H1 (cell line): ENCODE measurements around the gene CCNL2. TPM values are rescaled to one million over a fixed set of nuclear protein-coding genes. Genes with fewer than 3 reads are reported as not detected.

Experiments used
- BACH1 ChIP-seq: IDR thresholded peaks from 2 replicates; pipeline ENCODE4 v1.6.1; 2012; ENCODE audit warnings: low read length, improper control_type of control experiment
- CEBPB ChIP-seq: IDR thresholded peaks from 2 replicates; pipeline ENCODE4 v1.6.1; 2012; ENCODE audit warnings: low read depth, low read length
- HDAC2 ChIP-seq, 2 experiments: fragments of 300-600 bp in 1 of 2; sonication (generic) in 1 of 2; IDR thresholded peaks; 2 replicates each; pipeline ENCODE4 v1.6.1; 2011 to 2012; ENCODE audit warnings: low read depth in 2 of 2, low read length in 2 of 2, mild to moderate bottlenecking in 2 of 2, moderate library complexity in 2 of 2, borderline replicate concordance in 1 of 2, inconsistent platforms in 1 of 2
- KDM1A ChIP-seq: fragments of 200-600, 300-600 bp; sonication (generic); IDR thresholded peaks from 2 replicates; pipeline ENCODE4 v1.7.1; 2016; ENCODE audit warnings: mild to moderate bottlenecking, low read length, borderline replicate concordance
- KDM4A ChIP-seq: IDR thresholded peaks from one replicate; pipeline ENCODE4 v1.7.1; 2012; ENCODE audit warnings: low read depth, mild to moderate bottlenecking, moderate library complexity, low read length, inconsistent platforms; ENCODE audit not compliant: severe bottlenecking
- MAFK ChIP-seq: IDR thresholded peaks from 2 replicates; pipeline ENCODE4 v1.6.1; 2012; ENCODE audit warnings: low read depth, mild to moderate bottlenecking, improper control_type of control experiment, low read length
- RXRA ChIP-seq: IDR thresholded peaks from 2 replicates; pipeline ENCODE4 v1.6.1; 2011; ENCODE audit warnings: low read depth, mild to moderate bottlenecking, low read length, moderate library complexity; ENCODE audit not compliant: insufficient read depth
- SP1 ChIP-seq: IDR thresholded peaks from 2 replicates; pipeline ENCODE4 v1.6.1; 2011; ENCODE audit warnings: low read depth, low read length
- SP2 ChIP-seq: IDR thresholded peaks from 2 replicates; pipeline ENCODE4 v1.6.1; 2012; ENCODE audit warnings: mild to moderate bottlenecking, low read length, inconsistent platforms
- polyA plus RNA-seq, 7 experiments: library from polyadenylated mRNA; depleted of rRNA in 3 of 7; stranded (reverse) in 5 of 7; unstranded in 2 of 7; fragments of >200 nt in 5 of 7; fragments of 200-250 nt in 2 of 7; gene quantifications; 1 replicate in 5 of 7; 2 replicates in 1 of 7; 4 replicates in 1 of 7; pipeline versions ENCODE4 v1.2.1 to v1.2.3, GENCODE V29; 2011 to 2013; ENCODE audit warnings: missing spikeins in 2 of 7, mixed read lengths in 2 of 7
- total RNA-seq: library from RNA; stranded (reverse); fragmentation: NEBNext Ultra II Directional; extraction: Animal tissue kit (Norgen Biotek cat#: 25700); gene quantifications from 2 replicates; pipeline ENCODE4 v1.2.1, GENCODE V29; 2021

CCNL2 gene
- total and polyA plus RNA-seq, 2 of the 8 experiments (the other 6 are each of a cell fraction or from before 2014, with no cell fraction given) = 79.8 to 120 TPM

GRCh38 chr1:1354271-1355247 lies 44.6 kb downstream of the CCNL2 start (continued):
- TF ChIP-seq KDM1A (no peak), CEBPB (no peak), RXRA (no peak), MAFK (no peak), SP1 (no peak), KDM4A (peak; percentile 39), BACH1 (peak; percentile 45; the same call in 1 of the 2 replicates), SP2 (no peak), HDAC2 (IDR thresholded peaks at IDR 0.05; ENCODE audit: borderline replicate concordance in 1 of 2, low read depth in 2 of 2, low read length in 2 of 2) (no peak; a peak in 1 of 4 replicates)
